K562 (cell line): ENCODE results near the gene PAF1. TPM values are rescaled to one million over a fixed set of nuclear protein-coding genes. Genes with fewer than 3 reads are reported as not detected.

ENCODE experiments used
- ELF2 ChIP-seq: fragments of 250-450 bp; sonication (Bioruptor Pico); IDR thresholded peaks from 2 replicates; pipeline ENCODE4 v1.5.0; 2021; ENCODE audit warnings: mild to moderate bottlenecking
- ELF4 ChIP-seq: fragments of 450-650 bp; formaldehyde crosslinking; IDR thresholded peaks from 2 replicates; pipeline ENCODE4 v1.4.0; 2022; ENCODE audit warnings: missing genetic modification characterization
- FOXJ2 ChIP-seq: fragments of 200-800 bp; sonication (Bioruptor generic); IDR thresholded peaks from 2 replicates; pipeline ENCODE4 v1.6.1; 2016; ENCODE audit warnings: missing genetic modification characterization, missing compliant biosample characterization
- ILF3 ChIP-seq: fragments of 450-650 bp; IDR thresholded peaks from 2 replicates; pipeline ENCODE4 v1.6.1; 2018; ENCODE audit warnings: antibody characterized with exemption, mild to moderate bottlenecking, moderate library complexity, borderline replicate concordance
- LEF1 ChIP-seq: fragments of 450-650 bp; IDR thresholded peaks from 2 replicates; pipeline ENCODE4 v1.6.1; 2016; ENCODE audit warnings: mild to moderate bottlenecking
- NCOA4 ChIP-seq: fragments of 450-650 bp; IDR thresholded peaks from 2 replicates; pipeline ENCODE4 v1.6.1; 2018; ENCODE audit warnings: mild to moderate bottlenecking; ENCODE audit not compliant: partially characterized antibody
- NFXL1 ChIP-seq: fragments of 450-650 bp; formaldehyde crosslinking; IDR thresholded peaks from 2 replicates; pipeline ENCODE4 v1.4.0; 2021; ENCODE audit warnings: mild to moderate bottlenecking
- PCBP2 ChIP-seq: fragments of 200-400 bp; formaldehyde crosslinking; IDR thresholded peaks from 2 replicates; pipeline ENCODE4 v1.6.1; 2018; ENCODE audit warnings: low read length, low read depth, mild to moderate bottlenecking, moderate library complexity; ENCODE audit not compliant: poor library complexity, severe bottlenecking
- PHF21A ChIP-seq: fragments of 450-650 bp; IDR thresholded peaks from 2 replicates; pipeline ENCODE4 v1.6.1; 2017; ENCODE audit warnings: low read depth, borderline replicate concordance
- POLR2B ChIP-seq: fragments of 450-650 bp; IDR thresholded peaks from 2 replicates; pipeline ENCODE4 v1.6.1; 2018; ENCODE audit warnings: low read depth; ENCODE audit not compliant: partially characterized antibody
- RBFOX2 ChIP-seq: fragments of 200-400 bp; formaldehyde crosslinking; IDR thresholded peaks from 2 replicates; pipeline ENCODE4 v1.6.1; 2017; ENCODE audit warnings: low read depth, mild to moderate bottlenecking, low read length, moderate library complexity
- THRAP3 ChIP-seq: fragments of 450-650 bp; IDR thresholded peaks from 2 replicates; pipeline ENCODE4 v1.6.1; 2016; ENCODE audit warnings: mild to moderate bottlenecking, inconsistent platforms, borderline replicate concordance
- ZC3H8 ChIP-seq: fragments of 450-650 bp; IDR thresholded peaks from 2 replicates; pipeline ENCODE4 v1.6.1; 2017
- ZEB2 ChIP-seq: fragments of 450-650 bp; IDR thresholded peaks from 2 replicates; pipeline ENCODE4 v1.6.1; 2016
- ZFP36 ChIP-seq: fragments of 150-350 bp; IDR thresholded peaks from 2 replicates; pipeline ENCODE4 v1.6.1; 2018; ENCODE audit warnings: low read length, low read depth; ENCODE audit not compliant: partially characterized antibody
- ZNF384 ChIP-seq: IDR thresholded peaks from 2 replicates; pipeline ENCODE4 v1.6.1; 2012; ENCODE audit warnings: low read depth, low read length, improper control_type of control experiment
- ZSCAN29 ChIP-seq: fragments of 450-650 bp; IDR thresholded peaks from 2 replicates; pipeline ENCODE4 v1.6.1; 2017
- polyA plus RNA-seq, 8 experiments: library from polyadenylated mRNA; depleted of rRNA in 4 of 8; stranded (reverse) in 5 of 8; unstranded in 3 of 8; fragments of >200 nt; fragmentation: Nextera tagmentation in 2 of 8; fragmentation: Illumina TruSeq in 1 of 8; extraction: Ambion mirVana in 2 of 8; extraction: Trizol in 1 of 8; gene quantifications; 2 replicates each; pipeline versions ENCODE4 v1.2.1 to v1.2.3, GENCODE V29; 2011 to 2014; ENCODE audit warnings: inconsistent platforms in 1 of 8, missing spikeins in 1 of 8
- total RNA-seq, 7 experiments: library from RNA; depleted of rRNA in 6 of 7; stranded (reverse); fragments of >200 nt in 6 of 7; fragmentation: Illumina TruSeq in 2 of 7; extraction: Trizol in 2 of 7; gene quantifications; 2 replicates each; pipeline versions ENCODE4 v1.2.1 to v1.2.3, GENCODE V29; 2011 to 2021; ENCODE audit warnings: low replicate concordance in 1 of 7
- TF ChIP-seq, protein P1 (sequence below): fragments of 450-650 bp; formaldehyde crosslinking; IDR thresholded peaks from 2 replicates; pipeline ENCODE4 v1.4.0; 2022; ENCODE audit warnings: missing genetic modification characterization
- TF ChIP-seq, protein P2 (sequence below): fragments of 450-650 bp; formaldehyde crosslinking; IDR thresholded peaks from 2 replicates; pipeline ENCODE4 v1.4.0; 2020; ENCODE audit warnings: mild to moderate bottlenecking, mixed read lengths
- TF ChIP-seq, protein P3 (sequence below): fragments of 250-450 bp; sonication (Bioruptor Pico); IDR thresholded peaks from 2 replicates; pipeline ENCODE4 v1.4.0; 2020; ENCODE audit warnings: mild to moderate bottlenecking, moderate library complexity
- TF ChIP-seq, protein P4 (sequence below): fragments of 450-650 bp; formaldehyde crosslinking; IDR thresholded peaks from 2 replicates; pipeline ENCODE4 v1.4.0; 2020; ENCODE audit warnings: mild to moderate bottlenecking, moderate library complexity
- TF ChIP-seq, protein P5 (sequence below): sonication (generic); formaldehyde crosslinking; IDR thresholded peaks from 2 replicates; pipeline ENCODE4 v1.8.0; 2022; ENCODE audit warnings: mild to moderate bottlenecking, missing genetic modification reagents
- TF ChIP-seq, protein P6 (sequence below): fragments of 250-450 bp; sonication (Bioruptor Pico); IDR thresholded peaks from 2 replicates; pipeline ENCODE4 v1.8.0; 2022; ENCODE audit warnings: inconsistent platforms

Gene PAF1
- total and polyA plus RNA-seq, 9 of the 15 experiments (the other 6 are each of a cell fraction or from before 2014, with no cell fraction given): 1.5 to 45.0 (median 33.8) TPM

DNA sequence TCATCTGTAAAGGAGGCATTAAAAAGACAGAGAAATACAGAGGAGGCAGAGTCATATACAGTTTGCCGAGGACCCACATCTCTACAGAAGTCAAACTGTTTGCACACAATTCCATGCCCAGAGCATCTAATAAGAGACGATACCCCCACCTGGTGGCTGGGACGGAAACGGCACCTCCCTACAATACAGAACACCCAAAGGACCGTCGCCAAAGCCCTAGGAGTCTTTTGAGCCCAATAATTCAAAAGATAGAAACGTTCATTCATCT, 20.9 kb upstream of the PAF1 start (continued):
- TF ChIP-seq NCOA4 (no peak), ZSCAN29 (no peak), POLR2B (peak; percentile 0), PHF21A (no peak), ZEB2 (0 out of 2 replicates have a peak, but pooled peaks have one; percentile 17), ZNF384 (no peak), ZFP36 (no peak), ELF2 (no peak), ILF3 (0 out of 2 replicates have a peak, but pooled peaks have one; percentile 90), THRAP3 (no peak), FOXJ2 (no peak), PCBP2 (no peak), ZC3H8 (no peak), NFXL1 (no peak), ELF4 (no peak), LEF1 (peak; percentile 49; the same call in 1 of the 2 replicates), RBFOX2 (no peak)
- TF ChIP-seq, protein P1, sequence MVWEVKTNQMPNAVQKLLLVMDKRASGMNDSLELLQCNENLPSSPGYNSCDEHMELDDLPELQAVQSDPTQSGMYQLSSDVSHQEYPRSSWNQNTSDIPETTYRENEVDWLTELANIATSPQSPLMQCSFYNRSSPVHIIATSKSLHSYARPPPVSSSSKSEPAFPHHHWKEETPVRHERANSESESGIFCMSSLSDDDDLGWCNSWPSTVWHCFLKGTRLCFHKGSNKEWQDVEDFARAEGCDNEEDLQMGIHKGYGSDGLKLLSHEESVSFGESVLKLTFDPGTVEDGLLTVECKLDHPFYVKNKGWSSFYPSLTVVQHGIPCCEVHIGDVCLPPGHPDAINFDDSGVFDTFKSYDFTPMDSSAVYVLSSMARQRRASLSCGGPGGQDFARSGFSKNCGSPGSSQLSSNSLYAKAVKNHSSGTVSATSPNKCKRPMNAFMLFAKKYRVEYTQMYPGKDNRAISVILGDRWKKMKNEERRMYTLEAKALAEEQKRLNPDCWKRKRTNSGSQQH (CRISPR knock-in tag): no peak
- TF ChIP-seq, protein P2, sequence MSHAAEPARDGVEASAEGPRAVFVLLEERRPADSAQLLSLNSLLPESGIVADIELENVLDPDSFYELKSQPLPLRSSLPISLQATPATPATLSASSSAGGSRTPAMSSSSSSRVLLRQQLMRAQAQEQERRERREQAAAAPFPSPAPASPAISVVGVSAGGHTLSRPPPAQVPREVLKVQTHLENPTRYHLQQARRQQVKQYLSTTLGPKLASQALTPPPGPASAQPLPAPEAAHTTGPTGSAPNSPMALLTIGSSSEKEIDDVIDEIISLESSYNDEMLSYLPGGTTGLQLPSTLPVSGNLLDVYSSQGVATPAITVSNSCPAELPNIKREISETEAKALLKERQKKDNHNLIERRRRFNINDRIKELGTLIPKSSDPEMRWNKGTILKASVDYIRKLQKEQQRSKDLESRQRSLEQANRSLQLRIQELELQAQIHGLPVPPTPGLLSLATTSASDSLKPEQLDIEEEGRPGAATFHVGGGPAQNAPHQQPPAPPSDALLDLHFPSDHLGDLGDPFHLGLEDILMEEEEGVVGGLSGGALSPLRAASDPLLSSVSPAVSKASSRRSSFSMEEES: no peak
- TF ChIP-seq, protein P3, sequence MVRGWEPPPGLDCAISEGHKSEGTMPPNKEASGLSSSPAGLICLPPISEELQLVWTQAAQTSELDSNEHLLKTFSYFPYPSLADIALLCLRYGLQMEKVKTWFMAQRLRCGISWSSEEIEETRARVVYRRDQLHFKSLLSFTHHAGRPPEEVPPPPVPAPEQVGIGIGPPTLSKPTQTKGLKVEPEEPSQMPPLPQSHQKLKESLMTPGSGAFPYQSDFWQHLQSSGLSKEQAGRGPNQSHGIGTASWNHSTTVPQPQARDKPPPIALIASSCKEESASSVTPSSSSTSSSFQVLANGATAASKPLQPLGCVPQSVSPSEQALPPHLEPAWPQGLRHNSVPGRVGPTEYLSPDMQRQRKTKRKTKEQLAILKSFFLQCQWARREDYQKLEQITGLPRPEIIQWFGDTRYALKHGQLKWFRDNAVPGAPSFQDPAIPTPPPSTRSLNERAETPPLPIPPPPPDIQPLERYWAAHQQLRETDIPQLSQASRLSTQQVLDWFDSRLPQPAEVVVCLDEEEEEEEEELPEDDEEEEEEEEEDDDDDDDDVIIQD (CRISPR knock-in tag): no peak
- TF ChIP-seq, protein P4, sequence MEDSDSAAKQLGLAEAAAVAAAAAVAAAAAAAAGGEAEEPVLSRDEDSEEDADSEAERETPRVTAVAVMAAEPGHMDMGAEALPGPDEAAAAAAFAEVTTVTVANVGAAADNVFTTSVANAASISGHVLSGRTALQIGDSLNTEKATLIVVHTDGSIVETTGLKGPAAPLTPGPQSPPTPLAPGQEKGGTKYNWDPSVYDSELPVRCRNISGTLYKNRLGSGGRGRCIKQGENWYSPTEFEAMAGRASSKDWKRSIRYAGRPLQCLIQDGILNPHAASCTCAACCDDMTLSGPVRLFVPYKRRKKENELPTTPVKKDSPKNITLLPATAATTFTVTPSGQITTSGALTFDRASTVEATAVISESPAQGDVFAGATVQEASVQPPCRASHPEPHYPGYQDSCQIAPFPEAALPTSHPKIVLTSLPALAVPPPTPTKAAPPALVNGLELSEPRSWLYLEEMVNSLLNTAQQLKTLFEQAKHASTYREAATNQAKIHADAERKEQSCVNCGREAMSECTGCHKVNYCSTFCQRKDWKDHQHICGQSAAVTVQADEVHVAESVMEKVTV (CRISPR knock-in tag): peak; percentile 98
- TF ChIP-seq, protein P5, sequence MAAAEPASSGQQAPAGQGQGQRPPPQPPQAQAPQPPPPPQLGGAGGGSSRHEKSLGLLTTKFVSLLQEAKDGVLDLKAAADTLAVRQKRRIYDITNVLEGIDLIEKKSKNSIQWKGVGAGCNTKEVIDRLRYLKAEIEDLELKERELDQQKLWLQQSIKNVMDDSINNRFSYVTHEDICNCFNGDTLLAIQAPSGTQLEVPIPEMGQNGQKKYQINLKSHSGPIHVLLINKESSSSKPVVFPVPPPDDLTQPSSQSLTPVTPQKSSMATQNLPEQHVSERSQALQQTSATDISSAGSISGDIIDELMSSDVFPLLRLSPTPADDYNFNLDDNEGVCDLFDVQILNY (CRISPR knock-in tag): 0 out of 2 replicates have a peak, but pooled peaks have one; percentile 19
- TF ChIP-seq, protein P6, sequence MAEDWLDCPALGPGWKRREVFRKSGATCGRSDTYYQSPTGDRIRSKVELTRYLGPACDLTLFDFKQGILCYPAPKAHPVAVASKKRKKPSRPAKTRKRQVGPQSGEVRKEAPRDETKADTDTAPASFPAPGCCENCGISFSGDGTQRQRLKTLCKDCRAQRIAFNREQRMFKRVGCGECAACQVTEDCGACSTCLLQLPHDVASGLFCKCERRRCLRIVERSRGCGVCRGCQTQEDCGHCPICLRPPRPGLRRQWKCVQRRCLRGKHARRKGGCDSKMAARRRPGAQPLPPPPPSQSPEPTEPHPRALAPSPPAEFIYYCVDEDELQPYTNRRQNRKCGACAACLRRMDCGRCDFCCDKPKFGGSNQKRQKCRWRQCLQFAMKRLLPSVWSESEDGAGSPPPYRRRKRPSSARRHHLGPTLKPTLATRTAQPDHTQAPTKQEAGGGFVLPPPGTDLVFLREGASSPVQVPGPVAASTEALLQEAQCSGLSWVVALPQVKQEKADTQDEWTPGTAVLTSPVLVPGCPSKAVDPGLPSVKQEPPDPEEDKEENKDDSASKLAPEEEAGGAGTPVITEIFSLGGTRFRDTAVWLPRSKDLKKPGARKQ: no peak
